Keratinocyte (primary cell): ENCODE measurements around the gene CFAP54. TPM values are rescaled to one million over a fixed set of nuclear protein-coding genes. Genes with fewer than 3 reads are reported as not detected.

ENCODE experiments used
- DNase-seq: peaks from one replicate; pipeline ENCODE4 v3.0.0-alpha.2; 2011; ENCODE audit warnings: low read depth, missing footprints, low spot score
- FAIRE-seq: peaks from 2 replicates; lab custom pipeline; 2011; peaks lifted over from hg19 to GRCh38; lab: Jason Lieb, UNC
- H2AFZ ChIP-seq: 2 replicates; pipeline ENCODE4 v1.6.0; 2012; ENCODE audit warnings: low read length, control low read depth, inconsistent platforms; ENCODE audit not compliant: control insufficient read depth
- H3K27ac ChIP-seq: 2 replicates; pipeline ENCODE4 v1.5.1; 2011; ENCODE audit warnings: low read length; ENCODE audit not compliant: control insufficient read depth, insufficient read depth
- H3K27me3 ChIP-seq: 3 replicates; pipeline ENCODE4 v1.6.0; 2011; ENCODE audit warnings: low read length; ENCODE audit not compliant: control insufficient read depth, insufficient read depth; ENCODE audit errors: extremely low read depth
- H3K36me3 ChIP-seq, 2 experiments: 2 replicates in 1 of 2; 3 replicates in 1 of 2; pipeline ENCODE4 v1.5.1; 2011; ENCODE audit warnings: low read length in 2 of 2, mild to moderate bottlenecking in 1 of 2; ENCODE audit not compliant: control insufficient read depth in 2 of 2, insufficient read depth in 2 of 2; ENCODE audit errors: extremely low read depth in 1 of 2
- H3K4me1 ChIP-seq: 3 replicates; pipeline ENCODE4 v1.5.1; 2011; ENCODE audit warnings: low read length; ENCODE audit not compliant: control insufficient read depth, insufficient read depth; ENCODE audit errors: extremely low read depth
- H3K4me2 ChIP-seq: 3 replicates; pipeline ENCODE4 v1.6.0; 2011; ENCODE audit warnings: low read depth, low read length; ENCODE audit not compliant: control insufficient read depth, insufficient read depth; ENCODE audit errors: extremely low read depth
- H3K4me3 ChIP-seq, 3 experiments: fragments of 200-600 bp in 1 of 3; sonication (generic) in 1 of 3; 2 replicates in 2 of 3; 3 replicates in 1 of 3; pipeline ENCODE4 v1.5.1; 2011 to 2016; ENCODE audit warnings: low read length in 3 of 3, mild to moderate bottlenecking in 3 of 3, control low read depth in 2 of 3, inconsistent platforms in 1 of 3, low read depth in 1 of 3, mixed read lengths in 1 of 3, mixed run types in 1 of 3, moderate library complexity in 1 of 3; ENCODE audit not compliant: control insufficient read depth in 2 of 3, insufficient read depth in 2 of 3; ENCODE audit errors: extremely low read depth in 1 of 3
- H3K79me2 ChIP-seq: 2 replicates; pipeline ENCODE4 v1.6.0; 2012; ENCODE audit warnings: low read length; ENCODE audit not compliant: control insufficient read depth, insufficient read depth
- H3K9ac ChIP-seq: 3 replicates; pipeline ENCODE4 v1.6.0; 2011; ENCODE audit warnings: low read length; ENCODE audit not compliant: control insufficient read depth, insufficient read depth; ENCODE audit errors: extremely low read depth
- H3K9me1 ChIP-seq: 3 replicates; pipeline ENCODE4 v1.6.0; 2011; ENCODE audit warnings: low read length; ENCODE audit not compliant: control insufficient read depth, insufficient read depth; ENCODE audit errors: extremely low read depth
- H3K9me3 ChIP-seq: 2 replicates; pipeline ENCODE4 v1.5.1; 2012; ENCODE audit warnings: low read depth, low read length; ENCODE audit not compliant: control insufficient read depth
- H4K20me1 ChIP-seq: 3 replicates; pipeline ENCODE4 v1.6.0; 2011; ENCODE audit warnings: low read length; ENCODE audit not compliant: control insufficient read depth, insufficient read depth; ENCODE audit errors: extremely low read depth
- EZH2 ChIP-seq: IDR thresholded peaks from one replicate; pipeline ENCODE4 v1.6.1; 2012; ENCODE audit warnings: inconsistent platforms, mild to moderate bottlenecking, low read length, moderate library complexity
- dilution Hi-C: fragments of 300-500 bp; cut with MboI; formaldehyde crosslinking; loops from one replicate; pipeline ENCODE4 v1.7.0; 2020; ENCODE audit warnings: low sequenced_read_pairs; ENCODE audit not compliant: extremely low pct_ligation_motif_present
- polyA plus RNA-seq, 5 experiments: library from polyadenylated mRNA; depleted of rRNA in 3 of 5; stranded (reverse) in 3 of 5; stranded (forward) in 1 of 5; unstranded in 1 of 5; fragments of >200 nt; gene quantifications; 1 replicate in 1 of 5; 2 replicates in 3 of 5; 3 replicates in 1 of 5; pipeline versions ENCODE4 v1.2.1 to v1.2.3, GENCODE V29; 2011 to 2012; ENCODE audit warnings: missing spikeins in 2 of 5, low read depth in 1 of 5, low replicate concordance in 1 of 5
- TF ChIP-seq, protein P1 (sequence below), 3 experiments: IDR thresholded peaks in 1 of 3; conservative IDR thresholded peaks in 1 of 3; optimal IDR thresholded peaks in 1 of 3; 2 replicates in 2 of 3; 3 replicates in 1 of 3; pipeline versions ENCODE3 to v1.5.1; 2011; ENCODE audit warnings: low read length in 3 of 3, mild to moderate bottlenecking in 3 of 3, moderate library complexity in 2 of 3, control low read depth in 1 of 3, inconsistent platforms in 1 of 3; ENCODE audit not compliant: insufficient read depth in 2 of 3; ENCODE audit errors: extremely low read depth in 1 of 3

CFAP54 gene
- polyA plus RNA-seq, 1 donor (not counting 4 experiments of a cell fraction or from before 2014, with no cell fraction given), result 1.2 TPM

DNA sequence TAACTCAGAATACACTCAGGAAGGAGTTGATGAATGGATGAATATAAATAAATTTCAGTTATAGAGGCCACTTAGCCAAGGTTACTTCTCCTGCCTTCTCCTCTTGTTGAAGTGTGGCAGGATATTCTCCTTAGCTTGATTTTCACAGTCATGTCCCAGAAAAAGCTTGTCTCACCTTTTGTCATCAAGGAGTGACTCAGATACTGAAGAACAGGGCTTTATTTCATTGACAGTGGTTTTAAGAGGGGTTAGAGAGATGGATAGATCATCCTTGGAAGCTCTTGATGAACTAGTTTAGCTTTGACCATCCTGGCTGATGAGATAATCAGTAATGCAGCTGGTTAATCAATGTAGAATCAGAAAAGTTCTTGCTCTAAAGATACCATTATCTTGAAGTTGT lies 35.0 kb upstream of the CFAP54 start:
- no peaks in the 10 kb centered on the region for H3K79me2 ChIP-seq
- no peak for DNase-seq

DNA sequence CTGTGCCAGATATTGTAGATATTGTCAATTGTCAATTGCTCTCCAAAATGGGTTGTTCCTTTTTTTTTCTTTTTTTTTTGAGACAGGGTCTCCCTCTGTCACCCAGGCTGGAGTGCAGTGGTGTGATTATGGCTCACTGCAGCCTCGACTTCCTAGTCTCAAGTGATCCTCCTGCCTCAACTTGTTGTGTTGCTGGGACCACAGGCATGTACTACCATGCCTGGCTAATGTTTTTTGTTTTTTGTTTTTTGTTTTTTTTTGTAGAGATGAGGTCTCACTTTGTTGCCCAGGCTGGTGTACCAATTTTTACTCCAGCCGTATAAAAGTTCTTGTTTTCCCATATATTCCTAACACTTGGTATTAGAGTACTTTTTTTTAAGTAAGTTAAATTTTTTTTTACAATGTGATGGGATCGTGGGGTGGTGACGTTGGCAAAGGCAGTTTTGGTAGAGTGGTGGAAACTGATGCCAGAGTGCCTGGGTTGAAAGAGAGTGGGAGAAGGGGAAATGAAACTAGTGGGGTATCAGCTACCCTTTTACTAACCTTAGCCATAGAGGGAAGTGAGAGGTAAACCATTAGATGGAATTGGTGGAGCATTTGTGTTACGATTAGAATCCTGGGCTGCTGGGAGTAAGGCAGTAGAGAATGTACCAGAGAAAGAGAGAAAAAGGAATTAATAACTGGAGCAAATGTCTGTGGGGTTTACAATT lies 33.0 kb upstream of the CFAP54 start:
- Histone ChIP-seq H3K27me3 (no peaks in the 10 kb centered on the region), H3K9me1 (no peaks in the 10 kb centered on the region), H3K27ac (peak overlapping the region; percentile 55), H4K20me1 (no peaks in the 10 kb centered on the region), H3K9me3 (no peaks in the 10 kb centered on the region), H2AFZ (peak overlapping the region; percentile 40), H3K9ac (no peak overlapping the region), H3K4me3 (no peak overlapping the region), H3K36me3 (no peaks in the 10 kb centered on the region), H3K4me2 (peak overlapping the region; percentile 8), H3K79me2 (no peaks in the 10 kb centered on the region), H3K4me1 (peaks cover 24% of the 10 kb centered on the region)
- TF ChIP-seq EZH2, result no peak
- TF ChIP-seq, protein P1, sequence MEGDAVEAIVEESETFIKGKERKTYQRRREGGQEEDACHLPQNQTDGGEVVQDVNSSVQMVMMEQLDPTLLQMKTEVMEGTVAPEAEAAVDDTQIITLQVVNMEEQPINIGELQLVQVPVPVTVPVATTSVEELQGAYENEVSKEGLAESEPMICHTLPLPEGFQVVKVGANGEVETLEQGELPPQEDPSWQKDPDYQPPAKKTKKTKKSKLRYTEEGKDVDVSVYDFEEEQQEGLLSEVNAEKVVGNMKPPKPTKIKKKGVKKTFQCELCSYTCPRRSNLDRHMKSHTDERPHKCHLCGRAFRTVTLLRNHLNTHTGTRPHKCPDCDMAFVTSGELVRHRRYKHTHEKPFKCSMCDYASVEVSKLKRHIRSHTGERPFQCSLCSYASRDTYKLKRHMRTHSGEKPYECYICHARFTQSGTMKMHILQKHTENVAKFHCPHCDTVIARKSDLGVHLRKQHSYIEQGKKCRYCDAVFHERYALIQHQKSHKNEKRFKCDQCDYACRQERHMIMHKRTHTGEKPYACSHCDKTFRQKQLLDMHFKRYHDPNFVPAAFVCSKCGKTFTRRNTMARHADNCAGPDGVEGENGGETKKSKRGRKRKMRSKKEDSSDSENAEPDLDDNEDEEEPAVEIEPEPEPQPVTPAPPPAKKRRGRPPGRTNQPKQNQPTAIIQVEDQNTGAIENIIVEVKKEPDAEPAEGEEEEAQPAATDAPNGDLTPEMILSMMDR (optimal IDR thresholded peaks at IDR 0.05 in 1 of 3, IDR thresholded peaks at IDR 0.05 in 1 of 3, conservative IDR thresholded peaks at IDR 0.05 in 1 of 3; ENCODE audit: extremely low read depth in 1 of 3, insufficient read depth in 2 of 3, low read length in 3 of 3), result no peak
- FAIRE-seq (no peak), DNase-seq (no peak)
- dilution Hi-C loops, result no loop called here

More for the DNA sequence above, 35.0 kb upstream of the CFAP54 start:
- FAIRE-seq, result peak; percentile 88
- H3K36me3 ChIP-seq, result no peaks in the 10 kb centered on the region
- H3K9me3 ChIP-seq, result no peaks in the 10 kb centered on the region
- dilution Hi-C loops, result no loop called here
- H2AFZ ChIP-seq, result no peak overlapping the region
- peak overlapping the region; percentile 37 for H3K4me2 ChIP-seq
- no peak overlapping the region for H3K9ac ChIP-seq
- H4K20me1 ChIP-seq, result no peaks in the 10 kb centered on the region
- H3K27me3 ChIP-seq, result no peaks in the 10 kb centered on the region
- no peaks in the 10 kb centered on the region for H3K9me1 ChIP-seq
- TF ChIP-seq, protein P1 (optimal IDR thresholded peaks at IDR 0.05 in 1 of 3, IDR thresholded peaks at IDR 0.05 in 1 of 3, conservative IDR thresholded peaks at IDR 0.05 in 1 of 3; ENCODE audit: extremely low read depth in 1 of 3, insufficient read depth in 2 of 3, low read length in 3 of 3), result no peak
- no peak for TF ChIP-seq EZH2
- H3K27ac ChIP-seq, result peak overlapping the region; percentile 47
- no peak overlapping the region for H3K4me3 ChIP-seq
- peaks cover 24% of the 10 kb centered on the region for H3K4me1 ChIP-seq
